ENCODE results near the gene ENO2. TPM values are rescaled to one million over a fixed set of nuclear protein-coding genes. Genes with fewer than 3 reads are reported as not detected.
A peak's percentile ranks its signal among the peaks of the same experiment; 100 is the strongest.

Gene ENO2
- polyA plus RNA-seq, 1 of the 3 experiments (the other 2 are of a cell fraction): 50.6 TPM

GRCh38 chr12:6941267-6941666 lies 26.9 kb downstream of the ENO2 start (continued):
- TF ChIP-seq SMC3 (IDR thresholded peaks at IDR 0.05; ENCODE audit: low read depth, low read length) (no peak), TEAD4 (IDR thresholded peaks at IDR 0.05; ENCODE audit: borderline replicate concordance, insufficient read depth) (no peak), GATA2 (CRISPR knock-in tag; IDR thresholded peaks at IDR 0.05) (no peak), MEF2A (IDR thresholded peaks at IDR 0.05; ENCODE audit: borderline replicate concordance, low read depth) (no peak)

- ChIA-PET CTCF (interaction anchor here (1.0 to 9.2 kb wide), 5 partner anchors 13 to 73 kb away, joined by 3 to 134 read pairs (median 33); partner anchors contain the start of genes ATN1 and SPSB2), POLR2A (interaction anchor here (0.9 kb wide), 1 partner anchor 90 kb away, joined by 4 read pairs; the partner anchor contains the start of gene CDCA3)
- H3K4me1 ChIP-seq (ENCODE audit: control insufficient read depth in 1 of 2, insufficient read depth in 2 of 2, low read depth in 1 of 2, low read length in 1 of 2): peaks cover 6 to 29% of the 10 kb centered on the region in 2 experiments; a peak in 3 of 4 replicates
- H4K20me1 ChIP-seq (ENCODE audit: insufficient read depth): no peaks in the 10 kb centered on the region
- no peak for TF ChIP-seq TAF1 (IDR thresholded peaks at IDR 0.05; ENCODE audit: borderline replicate concordance, low read depth, low read length)
- TF ChIP-seq MEF2A (IDR thresholded peaks at IDR 0.05; ENCODE audit: borderline replicate concordance, low read depth): no peak
- TF ChIP-seq FOSL2 (IDR thresholded peaks at IDR 0.05; ENCODE audit: borderline replicate concordance, low read depth): no peak
- TF ChIP-seq NFIC (IDR thresholded peaks at IDR 0.05; ENCODE audit: borderline replicate concordance): no peak
- TF ChIP-seq RXRA (IDR thresholded peaks at IDR 0.05; ENCODE audit: borderline replicate concordance, low read depth): no peak
- TF ChIP-seq GABPA (IDR thresholded peaks at IDR 0.05; ENCODE audit: low read depth): no peak
- TF ChIP-seq, protein P1, sequence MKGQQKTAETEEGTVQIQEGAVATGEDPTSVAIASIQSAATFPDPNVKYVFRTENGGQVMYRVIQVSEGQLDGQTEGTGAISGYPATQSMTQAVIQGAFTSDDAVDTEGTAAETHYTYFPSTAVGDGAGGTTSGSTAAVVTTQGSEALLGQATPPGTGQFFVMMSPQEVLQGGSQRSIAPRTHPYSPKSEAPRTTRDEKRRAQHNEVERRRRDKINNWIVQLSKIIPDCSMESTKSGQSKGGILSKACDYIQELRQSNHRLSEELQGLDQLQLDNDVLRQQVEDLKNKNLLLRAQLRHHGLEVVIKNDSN (IDR thresholded peaks at IDR 0.05; ENCODE audit: borderline replicate concordance, low read depth): no peak
- H3K9ac ChIP-seq: no peak overlapping the region
- H3K36me3 ChIP-seq (replicated peaks in 1 of 2; ENCODE audit: control insufficient read depth in 1 of 2, insufficient read depth in 2 of 2, low read length in 1 of 2): peaks cover 28 to 33% of the 10 kb centered on the region in 2 experiments
- no peak overlapping the region for H2AFZ ChIP-seq (ENCODE audit: low read depth)
- H3F3A ChIP-seq (replicated peaks; ENCODE audit: insufficient read depth): peaks cover 65% of the 10 kb centered on the region
- DNase-seq: no peak
- H3K4me2 ChIP-seq: no peak overlapping the region
- peak overlapping the region in 1 of 2 experiments; percentile 17; a peak in 1 of 4 replicates for H3K27ac ChIP-seq (ENCODE audit: low read depth in 2 of 2, low read length in 1 of 2)
- H3K9me2 ChIP-seq: no peaks in the 10 kb centered on the region
- no peaks in the 10 kb centered on the region for H3K27me3 ChIP-seq (ENCODE audit: insufficient read depth)
- H3K4me3 ChIP-seq (ENCODE audit: low read depth in 2 of 2, low read length in 1 of 2): no peak overlapping the region
- 84% methylated on average over 12 of the region's 12 CpGs for WGBS (ENCODE audit: low lambda C conversion rate)
- H3K79me2 ChIP-seq (ENCODE audit: insufficient read depth): peaks cover 27% of the 10 kb centered on the region
- H3K9me3 ChIP-seq: no peaks in the 10 kb centered on the region
Observed at GRCh38 chr12:6941782-6942181, 27.4 kb downstream of the ENO2 start.

DNA sequence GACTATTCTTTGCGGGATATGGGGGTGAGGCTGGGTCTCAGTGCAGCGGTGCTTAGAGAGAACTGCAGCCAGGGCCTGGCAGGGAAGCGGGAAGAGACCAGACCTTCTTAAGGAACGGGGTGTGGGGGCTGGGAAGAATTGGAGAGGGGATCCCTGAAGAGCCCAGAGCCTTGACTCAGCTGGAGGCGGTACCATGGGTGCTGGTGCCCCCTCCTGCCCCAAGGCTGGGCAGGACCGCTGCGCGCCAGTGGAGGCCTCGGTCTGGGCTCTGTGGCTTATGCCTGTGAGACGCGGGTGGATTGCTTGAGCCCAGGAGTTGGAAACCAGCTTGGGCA lies 27.9 kb downstream of the ENO2 start:
- Histone ChIP-seq H3K4me1 (ENCODE audit: control insufficient read depth in 1 of 2, insufficient read depth in 2 of 2, low read depth in 1 of 2, low read length in 1 of 2) (peaks cover 6 to 24% of the 10 kb centered on the region in 2 experiments; a peak in 3 of 4 replicates), H3K4me2 (no peak overlapping the region), H3K9me3 (no peaks in the 10 kb centered on the region), H3K9ac (no peak overlapping the region), H2AFZ (ENCODE audit: low read depth) (no peak overlapping the region), H3K27me3 (ENCODE audit: insufficient read depth) (no peaks in the 10 kb centered on the region), H4K20me1 (ENCODE audit: insufficient read depth) (no peaks in the 10 kb centered on the region), H3F3A (replicated peaks; ENCODE audit: insufficient read depth) (peaks cover 64% of the 10 kb centered on the region), H3K79me2 (ENCODE audit: insufficient read depth) (peaks cover 25% of the 10 kb centered on the region), H3K4me3 (ENCODE audit: low read depth in 2 of 2, low read length in 1 of 2) (no peak overlapping the region), H3K36me3 (replicated peaks in 1 of 2; ENCODE audit: control insufficient read depth in 1 of 2, insufficient read depth in 2 of 2, low read length in 1 of 2) (peaks cover 25 to 32% of the 10 kb centered on the region in 2 experiments), H3K9me2 (no peaks in the 10 kb centered on the region), H3K27ac (ENCODE audit: low read depth in 2 of 2, low read length in 1 of 2) (peak overlapping the region; percentile 89 to 98; a peak in 3 of 4 replicates)
- ChIA-PET POLR2A (interaction anchor here (2.4 to 4.5 kb wide), 2 partner anchors 15 to 37 kb away, joined by 5 to 82 read pairs; partner anchors contain the start of gene ATN1), CTCF (interaction anchor here (1.0 to 6.5 kb wide), 5 partner anchors 13 to 73 kb away, joined by 3 to 114 read pairs (median 33); partner anchors contain the start of gene ATN1)
- 100% methylated on average over 11 of the region's 11 CpGs for WGBS (ENCODE audit: low lambda C conversion rate)
- TF ChIP-seq POLR2AphosphoS5 (IDR thresholded peaks at IDR 0.05; ENCODE audit: low read depth, low read length) (no peak; the same call in 1 of the 2 replicates), SMC3 (IDR thresholded peaks at IDR 0.05; ENCODE audit: low read depth, low read length) (no peak), FOSL2 (IDR thresholded peaks at IDR 0.05; ENCODE audit: borderline replicate concordance, low read depth) (no peak), GABPA (IDR thresholded peaks at IDR 0.05; ENCODE audit: low read depth) (no peak), RAD21 (IDR thresholded peaks at IDR 0.05; ENCODE audit: low read length) (no peak), RFX5 (IDR thresholded peaks at IDR 0.05; ENCODE audit: low read length) (no peak), NFIC (IDR thresholded peaks at IDR 0.05; ENCODE audit: borderline replicate concordance) (no peak), JUND (IDR thresholded peaks at IDR 0.05) (no peak)
- TF ChIP-seq, protein P2, sequence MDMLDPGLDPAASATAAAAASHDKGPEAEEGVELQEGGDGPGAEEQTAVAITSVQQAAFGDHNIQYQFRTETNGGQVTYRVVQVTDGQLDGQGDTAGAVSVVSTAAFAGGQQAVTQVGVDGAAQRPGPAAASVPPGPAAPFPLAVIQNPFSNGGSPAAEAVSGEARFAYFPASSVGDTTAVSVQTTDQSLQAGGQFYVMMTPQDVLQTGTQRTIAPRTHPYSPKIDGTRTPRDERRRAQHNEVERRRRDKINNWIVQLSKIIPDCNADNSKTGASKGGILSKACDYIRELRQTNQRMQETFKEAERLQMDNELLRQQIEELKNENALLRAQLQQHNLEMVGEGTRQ (IDR thresholded peaks at IDR 0.05; ENCODE audit: borderline replicate concordance, low read depth, low read length): no peak
- DNase-seq: peak; percentile 20

Data from SK-N-SH (cell line).